T-cell (primary cell): ENCODE results near the gene ZNF221. TPM values are rescaled to one million over a fixed set of nuclear protein-coding genes. Genes with fewer than 3 reads are reported as not detected.

ENCODE experiments used
- ATAC-seq, 4 experiments: fragments of 200-7000 bp in 3 of 4; fragments of 150-1000 bp in 1 of 4; cut with Tn5 transposase; replicated peaks in 1 of 4; 1 replicate in 3 of 4; 2 replicates in 1 of 4; pipeline ENCODE4 v1.10.0; 2021; ENCODE audit warnings: moderate library complexity in 3 of 4, mild to moderate bottlenecking in 2 of 4, moderate number of reproducible peaks in 1 of 4
- CTCF ChIA-PET, 2 donors: fragments of 300-600 bp; sonication (Branson Sonifier 250); formaldehyde crosslinking; loops; one replicate each; lab custom pipeline; 2022; ENCODE audit warnings: antibody characterized with exemption in 2 of 2; lab: Charles Lee
- POLR2A ChIA-PET, 2 donors: fragments of 300-600 bp; sonication (Branson Sonifier 250); formaldehyde crosslinking; loops; one replicate each; lab custom pipeline; 2022; ENCODE audit warnings: antibody characterized with exemption in 2 of 2; lab: Charles Lee
- DNase-seq, 35 experiments: peaks; one replicate each; pipeline versions ENCODE4 v3.0.0 to v3.0.0-alpha.2; 2013 to 2023
- H3K27ac ChIP-seq: one replicate; pipeline ENCODE4 v1.5.1; 2013; ENCODE audit warnings: low read length
- H3K27me3 ChIP-seq, 2 experiments: replicated peaks in 1 of 2; 1 replicate in 1 of 2; 2 replicates in 1 of 2; pipeline versions ENCODE4 v1.6.1 to v1.7.0; 2013; ENCODE audit warnings: low read length in 1 of 2, mixed read lengths in 1 of 2; ENCODE audit not compliant: control insufficient read depth in 2 of 2, insufficient read depth in 2 of 2; ENCODE audit errors: extremely low read depth in 1 of 2
- H3K36me3 ChIP-seq, 2 donors: 1 replicate in 1 of 2; 2 replicates in 1 of 2; pipeline versions ENCODE4 v1.6.1 to v1.7.0; 2013; ENCODE audit warnings: low read length in 1 of 2; ENCODE audit not compliant: control insufficient read depth in 2 of 2, insufficient read depth in 1 of 2; ENCODE audit errors: extremely low read depth in 1 of 2
- H3K4me1 ChIP-seq, 2 experiments: 1 replicate in 1 of 2; 2 replicates in 1 of 2; pipeline versions ENCODE4 v1.6.1 to v1.7.0; 2013; ENCODE audit warnings: low read length in 2 of 2, mixed read lengths in 1 of 2; ENCODE audit not compliant: insufficient read depth in 2 of 2, control insufficient read depth in 1 of 2; ENCODE audit errors: extremely low read depth in 1 of 2
- H3K4me3 ChIP-seq, 2 donors: 1 replicate in 1 of 2; 2 replicates in 1 of 2; pipeline versions ENCODE4 v1.5.1 to v1.7.0; 2013; ENCODE audit warnings: mild to moderate bottlenecking in 2 of 2, low read length in 1 of 2, moderate library complexity in 1 of 2; ENCODE audit not compliant: control insufficient read depth in 1 of 2; ENCODE audit errors: extremely low read depth in 1 of 2
- H3K9me3 ChIP-seq: 2 replicates; pipeline ENCODE4 v1.7.0; 2013
- H3K27ac Mint-ChIP-seq, 2 donors: one replicate each; pipeline ENCODE4 v1.8.0; 2020 to 2021; ENCODE audit warnings: mild to moderate bottlenecking in 2 of 2, mixed read lengths in 2 of 2
- H3K27me3 Mint-ChIP-seq, 2 donors: one replicate each; pipeline ENCODE4 v1.8.0; 2021 to 2022; ENCODE audit warnings: mixed read lengths in 2 of 2
- H3K36me3 Mint-ChIP-seq: one replicate; pipeline ENCODE4 v1.8.0; 2021; ENCODE audit warnings: mixed read lengths
- H3K4me1 Mint-ChIP-seq, 3 donors: one replicate each; pipeline ENCODE4 v1.8.0; 2020 to 2022; ENCODE audit warnings: mixed read lengths in 3 of 3, mild to moderate bottlenecking in 1 of 3
- H3K4me3 Mint-ChIP-seq, 3 donors: one replicate each; pipeline ENCODE4 v1.8.0; 2020 to 2022; ENCODE audit warnings: mild to moderate bottlenecking in 3 of 3, mixed read lengths in 3 of 3, moderate library complexity in 3 of 3
- H3K9me3 Mint-ChIP-seq, 3 donors: one replicate each; pipeline ENCODE4 v1.8.0; 2020 to 2022; ENCODE audit warnings: mixed read lengths in 3 of 3
- WGBS: methylation state at CpG from one replicate; pipeline ENCODE4 v1.1.5; 2013; ENCODE audit warnings: missing lambda C conversion rate; ENCODE audit not compliant: insufficient coverage; 5-methylcytosine and 5-hydroxymethylcytosine counted together
- total RNA-seq, 35 experiments: library from RNA in 6 of 35; stranded (reverse) in 6 of 35; fragments of 120-200 nt in 1 of 35; gene quantifications; one replicate each; pipeline versions ENCODE4 v1.2.1 to v1.2.4 and lab custom pipeline; 2013 to 2026

The ZNF221 gene
- total RNA-seq, 5 donors from 2014 or later (not counting 1 experiment from before 2014, with no cell fraction given), result 0.77 to 3.0 (median 1.6) TPM

DNA sequence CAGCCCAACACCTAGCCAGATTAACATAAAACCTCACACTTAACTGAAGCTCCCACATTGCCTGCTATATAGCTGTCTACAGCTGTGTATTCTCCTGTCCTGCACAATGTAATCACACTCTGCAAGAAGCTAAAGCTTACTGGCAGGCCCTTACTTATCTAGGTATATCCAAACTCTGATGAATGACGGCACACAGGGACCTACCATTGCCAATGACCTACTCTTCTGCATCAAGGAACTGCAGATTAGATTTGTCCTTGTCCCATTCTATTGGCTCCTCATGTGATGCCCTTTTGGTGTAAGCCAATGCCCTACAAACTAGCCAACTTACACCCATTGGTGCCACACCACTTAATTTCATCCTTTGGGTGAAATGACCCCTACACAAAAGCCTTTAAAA is 42.4 kb upstream of the ZNF221 start:
- peaks cover 37% of the 10 kb centered on the region for H3K36me3 Mint-ChIP-seq
- CTCF ChIA-PET, result no interaction called here

DNA sequence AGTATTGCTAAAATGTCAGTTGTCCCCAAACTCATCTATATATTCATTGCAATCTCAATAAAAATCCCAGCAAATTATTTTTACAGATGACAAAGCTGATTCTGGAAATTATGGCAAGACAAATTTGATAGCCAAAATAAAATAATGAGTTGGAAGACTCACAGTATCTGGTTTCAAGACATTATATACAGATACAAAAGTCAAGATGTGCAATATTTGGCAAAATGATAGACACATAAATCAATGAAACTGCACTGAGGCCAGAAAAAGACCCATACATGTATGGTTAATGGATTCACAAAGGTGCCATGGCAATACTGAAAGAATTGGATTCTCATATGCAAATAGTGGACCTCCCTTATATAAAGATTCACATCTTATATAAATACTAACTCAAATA is 40.1 kb upstream of the ZNF221 start:
- Mint-ChIP-seq H3K9me3 (peaks cover 42 to 86% (median 78%) of the 10 kb centered on the region in 3 donors), H3K27ac (no peak overlapping the region), H3K27me3 (no peaks in the 10 kb centered on the region), H3K4me1 (no peaks in the 10 kb centered on the region), H3K36me3 (peaks cover 47% of the 10 kb centered on the region), H3K4me3 (no peak overlapping the region)
- no peaks in the 10 kb centered on the region for H3K27me3 ChIP-seq
- H3K4me1 ChIP-seq, result no peaks in the 10 kb centered on the region
- peaks cover 33% of the 10 kb centered on the region for H3K9me3 ChIP-seq
- H3K27ac ChIP-seq, result no peak overlapping the region
- POLR2A ChIA-PET, result no interaction called here
- no peak for ATAC-seq
- no peak overlapping the region for H3K4me3 ChIP-seq
- H3K36me3 ChIP-seq, result peaks cover 5 to 21% of the 10 kb centered on the region in 2 donors
- CTCF ChIA-PET, result no interaction called here
- DNase-seq, result no peak

More for the DNA sequence above, 42.4 kb upstream of the ZNF221 start:
- Histone ChIP-seq H3K27me3 (no peaks in the 10 kb centered on the region), H3K36me3 (no peaks in the 10 kb centered on the region), H3K4me3 (no peak overlapping the region), H3K27ac (no peak overlapping the region), H3K9me3 (peaks cover 27% of the 10 kb centered on the region), H3K4me1 (no peaks in the 10 kb centered on the region)
- no peak overlapping the region for H3K27ac Mint-ChIP-seq
- no peak for DNase-seq
- no peaks in the 10 kb centered on the region for H3K27me3 Mint-ChIP-seq
- POLR2A ChIA-PET, result no interaction called here
- H3K4me1 Mint-ChIP-seq, result no peaks in the 10 kb centered on the region
- H3K4me3 Mint-ChIP-seq, result no peak overlapping the region
- H3K9me3 Mint-ChIP-seq, result peaks cover 49 to 84% (median 76%) of the 10 kb centered on the region in 3 donors
- ATAC-seq, result no peak
- WGBS, result 80% methylated on average over 1 of the region's 1 CpG

DNA sequence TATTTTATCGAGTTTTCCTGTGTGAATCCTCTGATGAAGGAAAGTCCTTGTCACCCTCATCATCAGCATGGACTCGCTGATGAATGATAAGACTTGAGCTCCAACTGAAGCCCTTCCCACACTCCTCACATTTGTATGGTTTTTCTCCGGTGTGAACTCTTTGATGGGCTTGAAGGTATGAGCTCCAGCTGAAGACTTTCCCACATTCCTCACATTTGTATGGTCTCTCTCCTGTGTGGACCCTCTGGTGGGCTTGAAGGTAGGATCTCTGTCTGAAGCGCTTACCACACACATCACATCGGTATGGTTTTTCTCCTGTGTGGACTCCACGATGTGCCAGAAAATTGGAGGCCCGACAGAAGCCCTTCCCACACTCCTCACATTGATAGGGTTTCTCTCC is 37.6 kb upstream of the ZNF221 start:
- H3K27ac Mint-ChIP-seq, result no peak overlapping the region
- ATAC-seq, result no peak
- no peak overlapping the region for H3K4me3 Mint-ChIP-seq
- ChIA-PET CTCF (no interaction called here), POLR2A (no interaction called here)
- H3K9me3 Mint-ChIP-seq, result peaks cover 31 to 78% (median 71%) of the 10 kb centered on the region in 3 donors
- 94% methylated on average over 3 of the region's 7 CpGs for WGBS
- Histone ChIP-seq H3K9me3 (peaks cover 35% of the 10 kb centered on the region), H3K4me1 (no peaks in the 10 kb centered on the region), H3K4me3 (no peak overlapping the region), H3K36me3 (peaks cover 15 to 46% of the 10 kb centered on the region in 2 donors), H3K27me3 (no peaks in the 10 kb centered on the region), H3K27ac (no peak overlapping the region)
- H3K27me3 Mint-ChIP-seq, result no peaks in the 10 kb centered on the region
- DNase-seq, result no peak
- H3K4me1 Mint-ChIP-seq, result no peaks in the 10 kb centered on the region
- peaks cover 65% of the 10 kb centered on the region for H3K36me3 Mint-ChIP-seq

DNA sequence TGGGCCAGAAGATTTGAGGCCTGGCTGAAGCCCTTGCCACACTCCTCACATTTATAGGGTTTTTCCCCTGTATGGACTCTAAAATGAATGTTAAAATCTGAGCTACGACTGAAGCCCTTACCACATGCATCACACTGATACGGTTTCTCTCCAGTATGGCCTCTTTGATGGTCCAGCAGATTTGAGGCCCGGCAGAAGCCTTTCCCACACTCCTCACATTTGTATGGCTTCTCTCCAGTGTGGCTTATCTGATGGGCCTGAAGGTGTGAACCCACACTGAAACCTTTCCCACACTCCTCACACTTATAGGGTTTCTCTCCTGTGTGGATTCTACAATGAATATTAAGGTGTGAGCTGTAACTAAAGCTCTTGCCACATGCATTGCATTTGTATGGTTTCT is 37.0 kb upstream of the ZNF221 start:
- no peaks in the 10 kb centered on the region for H3K27me3 Mint-ChIP-seq
- WGBS, result no CpG with 5 or more reads among the region's 3 CpGs
- Histone ChIP-seq H3K4me1 (no peaks in the 10 kb centered on the region), H3K36me3 (peaks cover 15 to 52% of the 10 kb centered on the region in 2 donors), H3K4me3 (peak overlapping the region in 1 of 2 donors; percentile 54), H3K27ac (no peak overlapping the region), H3K27me3 (no peaks in the 10 kb centered on the region), H3K9me3 (peaks cover 35% of the 10 kb centered on the region)
- ATAC-seq (no peak), DNase-seq (no peak)
- POLR2A ChIA-PET, result no interaction called here
- peaks cover 71% of the 10 kb centered on the region for H3K36me3 Mint-ChIP-seq
- CTCF ChIA-PET, result no interaction called here
- H3K9me3 Mint-ChIP-seq, result peaks cover 27 to 77% (median 68%) of the 10 kb centered on the region in 3 donors
- H3K4me1 Mint-ChIP-seq, result no peaks in the 10 kb centered on the region
- H3K27ac Mint-ChIP-seq, result no peak overlapping the region
- peak overlapping the region in 1 of 3 donors; percentile 19 for H3K4me3 Mint-ChIP-seq

DNA sequence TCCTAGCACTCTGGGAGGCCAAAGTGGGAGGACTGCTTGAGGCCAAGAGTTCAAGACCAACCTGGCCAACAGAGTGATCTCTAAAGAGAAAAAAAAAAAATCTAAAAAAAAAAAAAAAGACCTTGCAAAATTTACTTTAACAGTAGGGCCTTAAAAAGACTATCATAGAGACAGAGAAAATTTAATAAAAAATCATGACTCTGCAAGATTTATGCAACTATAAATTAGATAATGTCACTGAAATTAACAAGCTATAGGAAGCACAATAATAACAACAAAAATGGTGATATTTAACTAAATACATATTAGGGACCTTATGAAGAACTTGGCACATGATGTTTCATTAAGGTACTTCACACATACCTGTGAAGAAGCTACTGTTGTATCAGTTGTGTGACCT is 27.2 kb upstream of the ZNF221 start:
- no peak overlapping the region for H3K4me3 Mint-ChIP-seq
- H3K27me3 Mint-ChIP-seq, result no peaks in the 10 kb centered on the region
- H3K27me3 ChIP-seq, result no peaks in the 10 kb centered on the region
- H3K4me3 ChIP-seq, result no peak overlapping the region
- peaks cover 0 to 3% (median 0%) of the 10 kb centered on the region in 3 donors for H3K4me1 Mint-ChIP-seq
- peaks cover 3% of the 10 kb centered on the region for H3K9me3 ChIP-seq
- H3K36me3 Mint-ChIP-seq, result peaks cover 95% of the 10 kb centered on the region
- peaks cover 21 to 92% of the 10 kb centered on the region in 2 donors for H3K36me3 ChIP-seq
- no peak overlapping the region for H3K27ac ChIP-seq
- H3K4me1 ChIP-seq, result no peaks in the 10 kb centered on the region
- DNase-seq (no peak), ATAC-seq (no peak)
- ChIA-PET POLR2A (interaction anchor here in 1 of 2 donors (0.6 kb wide), 1 partner anchor 23 kb away, joined by 5 read pairs; no protein-coding TSS in a partner anchor), CTCF (interaction anchor here in 1 of 2 donors (0.7 kb wide), 1 partner anchor 1693 kb away, joined by 11 read pairs; no protein-coding TSS in a partner anchor)
- H3K9me3 Mint-ChIP-seq, result peaks cover 19 to 41% (median 31%) of the 10 kb centered on the region in 3 donors
- no peak overlapping the region for H3K27ac Mint-ChIP-seq

DNA sequence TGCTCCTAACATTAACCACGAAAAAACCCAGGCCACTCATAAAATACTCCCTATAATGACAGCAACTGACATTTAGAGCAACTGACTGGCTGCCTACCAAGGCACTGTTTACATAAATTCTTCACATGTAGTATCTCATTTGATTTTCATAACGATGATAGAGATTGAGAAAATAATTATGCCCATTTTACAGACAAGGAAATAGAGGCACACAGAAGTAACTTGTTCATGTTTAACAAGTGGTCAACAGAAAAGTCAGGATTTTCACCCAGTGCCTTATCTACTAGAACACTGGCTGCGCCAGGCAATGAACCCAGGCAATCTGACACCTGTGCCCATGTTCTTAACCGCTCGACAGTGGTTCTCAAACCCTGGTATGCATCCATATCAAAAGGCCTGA is 22.2 kb upstream of the ZNF221 start:
- Histone ChIP-seq H3K27ac (no peak overlapping the region), H3K36me3 (peaks cover 34 to 82% of the 10 kb centered on the region in 2 donors), H3K4me1 (peaks cover 2 to 5% of the 10 kb centered on the region in 2 experiments), H3K9me3 (no peaks in the 10 kb centered on the region), H3K4me3 (no peak overlapping the region), H3K27me3 (no peaks in the 10 kb centered on the region)
- POLR2A ChIA-PET, result no interaction called here
- H3K36me3 Mint-ChIP-seq, result peaks cover 91% of the 10 kb centered on the region
- H3K27ac Mint-ChIP-seq, result no peak overlapping the region
- CTCF ChIA-PET, result no interaction called here
- H3K4me3 Mint-ChIP-seq, result no peak overlapping the region
- H3K27me3 Mint-ChIP-seq, result no peaks in the 10 kb centered on the region
- WGBS, result 96% methylated on average over 3 of the region's 5 CpGs
- DNase-seq, result no peak
- peaks cover 10 to 19% (median 12%) of the 10 kb centered on the region in 3 donors for H3K9me3 Mint-ChIP-seq
- ATAC-seq, result no peak
- peaks cover 14 to 20% (median 17%) of the 10 kb centered on the region in 3 donors for H3K4me1 Mint-ChIP-seq
